ENCODE data around the gene ACBD4. TPM values are rescaled to one million over a fixed set of nuclear protein-coding genes. Genes with fewer than 3 reads are reported as not detected.

ACBD4 gene
- total and polyA plus RNA-seq, 2 donors (not counting 3 experiments of a cell fraction or from before 2014, with no cell fraction given): 4.5 to 7.5 TPM

GRCh38 chr17:45170931-45171337 lies 35.4 kb downstream of the ACBD4 start:
- ChIA-PET POLR2A (no interaction called here), CTCF (interaction anchor here (0.6 to 4.1 kb wide), 3 partner anchors 19 to 36 kb away, joined by 3 to 34 read pairs (median 3); partner anchors contain the start of gene ACBD4)
- H3K4me2 ChIP-seq (ENCODE audit: insufficient read depth, low read length): no peak overlapping the region
- DNase-seq (ENCODE audit: low read depth, low spot score) (peak; percentile 32), FAIRE-seq (peak; percentile 72)
- no peaks in the 10 kb centered on the region for H3K27me3 ChIP-seq (ENCODE audit: control insufficient read depth in 2 of 2, insufficient read depth in 2 of 2, low read length in 2 of 2)
- H3K9ac ChIP-seq (replicated peaks; ENCODE audit: extremely low read depth, insufficient read depth, low read length): no peak overlapping the region
- dilution Hi-C loops (cut with MboI; ENCODE audit: extremely low pct_ligation_motif_present, low sequenced_read_pairs): no loop called here
- no peaks in the 10 kb centered on the region for H3K9me1 ChIP-seq (replicated peaks; ENCODE audit: control insufficient read depth, extremely low read depth, insufficient read depth, low read length)
- H3K36me3 ChIP-seq (ENCODE audit: control insufficient read depth in 2 of 2, extremely low read depth in 1 of 2, insufficient read depth in 2 of 2, low read length in 2 of 2): no peaks in the 10 kb centered on the region
- H3K27ac ChIP-seq (ENCODE audit: insufficient read depth, low read depth, low read length): peak overlapping the region; percentile 13
- TF ChIP-seq MAX (IDR thresholded peaks at IDR 0.05; ENCODE audit: insufficient read depth, insufficient read length) (no peak), POLR2A (IDR thresholded peaks at IDR 0.05; ENCODE audit: low read depth, low read length) (no peak), FOS (IDR thresholded peaks at IDR 0.05; ENCODE audit: borderline replicate concordance, insufficient read depth, low read length) (no peak), EZH2 (IDR thresholded peaks at IDR 0.05; ENCODE audit: borderline replicate concordance, low read depth, low read length, severe bottlenecking) (no peak), GATA2 (IDR thresholded peaks at IDR 0.05; ENCODE audit: insufficient read depth, insufficient read length, low read depth, low read length) (no peak)
- H3K4me3 ChIP-seq (replicated peaks in 1 of 3; ENCODE audit: insufficient read depth in 1 of 3, low read depth in 1 of 3, low read length in 3 of 3): no peak overlapping the region
- no TSS peak for BruUV-seq (replicated peaks)
- H3K9me3 ChIP-seq (replicated peaks; ENCODE audit: control insufficient read depth, insufficient read depth, low read length): no peaks in the 10 kb centered on the region
- peak overlapping the region; percentile 75 for H2AFZ ChIP-seq (ENCODE audit: low read depth, low read length)
- H3K79me2 ChIP-seq (ENCODE audit: control insufficient read depth, insufficient read depth, low read length): no peaks in the 10 kb centered on the region
- H4K20me1 ChIP-seq (replicated peaks; ENCODE audit: control insufficient read depth, extremely low read depth, insufficient read depth, low read length): no peaks in the 10 kb centered on the region
- H3K4me1 ChIP-seq (ENCODE audit: control insufficient read depth, extremely low read depth, insufficient read depth, low read length): peaks cover 14% of the 10 kb centered on the region
- intact Hi-C loops (cut with micrococcal nuclease): no loop called here

- H4K20me1 ChIP-seq (replicated peaks; ENCODE audit: control insufficient read depth, extremely low read depth, insufficient read depth, low read length): no peaks in the 10 kb centered on the region
- H3K4me2 ChIP-seq (ENCODE audit: insufficient read depth, low read length): no peak overlapping the region
- FAIRE-seq (no peak), DNase-seq (ENCODE audit: low read depth, low spot score) (no peak)
- no peaks in the 10 kb centered on the region for H3K9me3 ChIP-seq (replicated peaks; ENCODE audit: control insufficient read depth, insufficient read depth, low read length)
- no peaks in the 10 kb centered on the region for H3K36me3 ChIP-seq (ENCODE audit: control insufficient read depth in 2 of 2, extremely low read depth in 1 of 2, insufficient read depth in 2 of 2, low read length in 2 of 2)
- peak overlapping the region; percentile 75 for H2AFZ ChIP-seq (ENCODE audit: low read depth, low read length)
- no peak overlapping the region for H3K9ac ChIP-seq (replicated peaks; ENCODE audit: extremely low read depth, insufficient read depth, low read length)
- H3K79me2 ChIP-seq (ENCODE audit: control insufficient read depth, insufficient read depth, low read length): no peaks in the 10 kb centered on the region
- CTCF ChIA-PET: interaction anchor here (0.6 to 4.1 kb wide), 5 partner anchors 10 to 36 kb away, joined by 3 to 34 read pairs (median 6); partner anchors contain the start of gene ACBD4
- BruUV-seq (replicated peaks): no TSS peak
- TF ChIP-seq EZH2 (IDR thresholded peaks at IDR 0.05; ENCODE audit: borderline replicate concordance, low read depth, low read length, severe bottlenecking) (no peak), FOS (IDR thresholded peaks at IDR 0.05; ENCODE audit: borderline replicate concordance, insufficient read depth, low read length) (no peak), GATA2 (IDR thresholded peaks at IDR 0.05; ENCODE audit: insufficient read depth, insufficient read length, low read depth, low read length) (no peak), JUN (IDR thresholded peaks at IDR 0.05; ENCODE audit: borderline replicate concordance, insufficient read depth, insufficient read length, low read depth) (no peak), MYC (IDR thresholded peaks at IDR 0.05; ENCODE audit: low read depth, low read length) (no peak), POLR2A (IDR thresholded peaks at IDR 0.05; ENCODE audit: low read depth, low read length) (no peak), CTCF (IDR thresholded peaks at IDR 0.05; ENCODE audit: extremely low read depth in 1 of 2, insufficient read depth in 1 of 2, low read depth in 1 of 2, low read length in 2 of 2) (no peak), POLR2AphosphoS5 (IDR thresholded peaks at IDR 0.05; ENCODE audit: insufficient read depth, low read depth, low read length) (no peak), MAX (IDR thresholded peaks at IDR 0.05; ENCODE audit: insufficient read depth, insufficient read length) (no peak)
- peak overlapping the region; percentile 13 for H3K27ac ChIP-seq (ENCODE audit: insufficient read depth, low read depth, low read length)
- no peaks in the 10 kb centered on the region for H3K27me3 ChIP-seq (ENCODE audit: control insufficient read depth in 2 of 2, insufficient read depth in 2 of 2, low read length in 2 of 2)
- H3K4me3 ChIP-seq (replicated peaks in 1 of 3; ENCODE audit: insufficient read depth in 1 of 3, low read depth in 1 of 3, low read length in 3 of 3): no peak overlapping the region
- dilution Hi-C loops (cut with MboI; ENCODE audit: extremely low pct_ligation_motif_present, low sequenced_read_pairs): no loop called here
- POLR2A ChIA-PET: interaction anchor here (2.7 kb wide), 1 partner anchor 23 kb away, joined by 10 read pairs; the partner anchor contains the start of gene HEXIM1
- no peaks in the 10 kb centered on the region for H3K9me1 ChIP-seq (replicated peaks; ENCODE audit: control insufficient read depth, extremely low read depth, insufficient read depth, low read length)
- intact Hi-C loops (cut with micrococcal nuclease): no loop called here
- peaks cover 14% of the 10 kb centered on the region for H3K4me1 ChIP-seq (ENCODE audit: control insufficient read depth, extremely low read depth, insufficient read depth, low read length)
These were observed 36.1 kb downstream of the ACBD4 start for GRCh38 chr17:45171338-45172231.
